HG03575 (cell line): ENCODE measurements around the gene DPEP1.
"Not testable (repeated sequence)": the region's sequence is repeated elsewhere in the genome, so short reads cannot be mapped to it uniquely, and the experiment has no call there.

Experiments
- ATAC-seq: cut with Tn5 transposase; IDR thresholded peaks from one replicate; pipeline ENCODE4 v1.9.1; 2021; ENCODE audit not compliant: unreplicated experiment, insufficient number of reproducible peaks, low FRiP score; ENCODE audit errors: extremely low read depth

Gene DPEP1

DNA sequence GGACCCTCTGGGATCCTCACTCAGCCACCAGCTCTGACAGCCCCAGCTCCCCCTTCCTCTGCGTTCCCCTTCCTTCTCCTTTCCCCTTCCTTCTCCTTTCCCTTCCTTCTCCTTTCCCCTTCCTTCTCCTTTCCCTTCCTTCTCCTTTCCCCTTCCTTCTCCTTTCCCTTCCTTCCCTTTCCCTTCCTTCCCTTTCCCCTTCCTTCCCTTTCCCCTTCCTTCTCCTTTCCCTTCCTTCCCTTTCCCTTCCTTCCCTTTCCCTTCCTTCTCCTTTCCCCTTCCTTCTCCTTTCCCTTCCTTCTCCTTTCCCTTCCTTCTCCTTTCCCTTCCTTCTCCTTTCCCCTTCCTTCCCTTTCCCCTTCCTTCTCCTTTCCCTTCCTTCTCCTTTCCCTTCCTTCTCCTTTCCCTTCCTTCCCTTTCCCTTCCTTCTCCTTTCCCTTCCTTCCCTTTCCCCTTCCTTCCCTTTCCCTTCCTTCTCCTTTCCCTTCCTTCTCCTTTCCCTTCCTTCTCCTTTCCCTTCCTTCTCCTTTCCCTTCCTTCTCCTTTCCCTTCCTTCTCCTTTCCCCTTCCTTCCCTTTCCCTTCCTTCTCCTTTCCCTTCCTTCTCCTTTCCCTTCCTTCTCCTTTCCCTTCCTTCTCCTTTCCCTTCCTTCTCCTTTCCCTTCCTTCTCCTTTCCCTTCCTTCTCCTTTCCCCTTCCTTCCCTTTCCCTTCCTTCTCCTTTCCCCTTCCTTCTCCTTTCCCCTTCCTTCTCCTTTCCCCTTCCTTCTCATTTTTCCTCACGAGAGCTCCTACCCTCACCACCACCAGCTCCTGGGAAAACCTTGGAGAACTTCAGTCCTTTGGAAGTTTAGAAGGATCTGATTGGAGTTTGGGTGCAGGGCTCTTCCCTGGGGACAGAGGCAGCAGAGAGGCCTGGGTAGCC is 21.3 kb downstream of the DPEP1 start:
- ATAC-seq, result not testable (repeated sequence)

DNA sequence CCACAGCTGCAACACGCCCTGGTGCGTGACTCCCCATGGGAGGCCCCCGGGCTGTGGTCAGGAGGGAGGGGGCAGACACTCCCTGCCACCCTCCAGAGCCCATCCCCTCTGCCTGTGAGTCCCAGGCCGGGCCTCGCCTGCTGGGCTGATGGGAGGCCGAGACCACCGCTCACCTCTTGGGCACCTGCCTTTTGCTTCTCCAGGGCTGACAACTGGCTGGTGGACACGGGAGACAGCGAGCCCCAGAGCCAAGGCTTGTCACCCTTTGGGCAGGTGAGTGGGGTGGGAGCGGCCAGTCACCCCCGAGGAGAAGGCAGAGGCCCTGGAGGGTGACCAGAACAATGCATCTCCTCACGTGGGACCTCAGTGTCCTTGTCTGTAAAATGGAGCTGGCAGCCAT is 23.2 kb downstream of the DPEP1 start:
- no peak for ATAC-seq

DNA sequence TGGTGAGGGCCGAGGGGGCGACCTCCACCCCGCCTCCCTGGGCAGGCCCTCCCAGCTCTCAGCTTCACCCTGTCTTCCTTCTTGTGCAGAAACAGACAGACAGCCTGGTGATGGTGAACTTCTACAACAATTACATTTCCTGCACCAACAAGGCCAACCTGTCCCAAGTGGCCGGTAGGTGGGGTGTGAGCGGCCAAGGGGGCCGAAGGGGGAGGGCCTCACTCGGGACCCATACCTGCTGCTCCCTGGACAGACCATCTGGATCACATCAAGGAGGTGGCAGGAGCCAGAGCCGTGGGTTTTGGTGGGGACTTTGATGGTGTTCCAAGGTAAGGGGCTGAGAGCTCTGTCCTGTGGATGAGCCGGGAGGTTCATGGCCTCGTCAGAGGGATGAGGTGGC is 23.9 kb downstream of the DPEP1 start:
- ATAC-seq, result no peak

DNA sequence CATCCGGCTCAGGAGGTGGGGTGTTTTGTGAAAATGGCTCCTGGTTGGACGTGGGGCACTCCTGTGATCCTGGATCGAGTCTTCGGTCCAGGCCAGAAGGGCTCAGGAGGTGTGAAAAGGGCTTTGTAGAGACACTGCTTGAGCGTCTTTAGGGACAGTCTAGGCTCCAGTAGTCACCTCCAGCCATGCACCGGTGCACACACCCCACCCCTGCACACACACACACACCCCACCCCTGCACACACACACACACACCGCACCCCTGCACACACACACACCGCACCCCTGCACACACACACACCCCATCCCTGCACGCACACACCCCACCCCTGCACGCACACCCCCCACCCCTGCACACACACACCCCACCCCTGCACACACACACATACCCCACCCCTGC is 25.0 kb downstream of the DPEP1 start:
- ATAC-seq, result no peak

DNA sequence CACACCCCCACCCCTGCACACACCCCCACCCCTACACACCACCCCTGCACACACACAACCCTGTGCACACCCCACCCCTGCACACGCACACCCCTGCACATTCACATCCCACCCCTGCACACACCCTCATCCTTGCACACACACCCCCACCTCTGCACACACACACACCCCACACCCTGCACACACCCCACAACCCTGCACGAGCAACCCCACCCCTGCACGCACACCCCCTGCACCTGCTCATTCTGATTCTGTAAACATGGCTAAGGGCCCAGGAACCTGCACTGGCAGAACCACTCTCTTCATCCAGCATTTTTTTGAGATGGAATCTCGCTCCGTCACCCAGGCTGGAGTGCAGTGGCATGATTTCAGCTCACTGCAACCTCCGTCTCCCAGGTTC is 25.9 kb downstream of the DPEP1 start:
- no peak for ATAC-seq

DNA sequence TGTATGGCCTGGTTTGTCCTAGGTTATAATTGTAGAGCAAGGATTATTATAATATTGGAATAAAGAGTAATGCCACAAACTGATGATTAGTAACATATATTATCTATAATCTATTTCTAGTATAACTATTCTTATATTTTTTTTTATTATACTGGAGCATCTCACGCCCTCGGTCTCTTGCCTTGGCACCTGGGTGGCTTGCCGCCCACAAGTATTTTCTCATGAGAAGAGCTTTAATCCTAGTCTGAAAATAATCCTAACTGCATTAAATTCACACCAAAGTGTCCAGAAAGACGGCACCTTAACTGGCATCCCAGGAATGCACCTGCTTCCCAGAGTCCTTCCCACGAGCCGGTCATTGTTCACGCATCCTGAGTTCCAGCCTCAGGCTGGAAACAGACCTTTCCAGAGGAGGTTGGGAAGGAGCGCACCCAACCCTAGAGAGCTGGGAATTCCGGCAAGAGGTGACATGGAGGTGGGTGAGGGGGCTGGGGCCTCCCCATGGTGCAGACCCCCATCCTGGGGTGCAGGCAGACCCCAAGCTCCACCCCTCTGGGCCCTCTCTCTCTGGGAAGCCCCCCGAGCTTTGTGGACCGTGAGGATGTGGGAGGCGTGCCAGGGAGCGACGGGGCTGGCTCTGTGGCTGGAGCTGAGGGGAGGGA is 28.1 kb downstream of the DPEP1 start:
- no peak for ATAC-seq

DNA sequence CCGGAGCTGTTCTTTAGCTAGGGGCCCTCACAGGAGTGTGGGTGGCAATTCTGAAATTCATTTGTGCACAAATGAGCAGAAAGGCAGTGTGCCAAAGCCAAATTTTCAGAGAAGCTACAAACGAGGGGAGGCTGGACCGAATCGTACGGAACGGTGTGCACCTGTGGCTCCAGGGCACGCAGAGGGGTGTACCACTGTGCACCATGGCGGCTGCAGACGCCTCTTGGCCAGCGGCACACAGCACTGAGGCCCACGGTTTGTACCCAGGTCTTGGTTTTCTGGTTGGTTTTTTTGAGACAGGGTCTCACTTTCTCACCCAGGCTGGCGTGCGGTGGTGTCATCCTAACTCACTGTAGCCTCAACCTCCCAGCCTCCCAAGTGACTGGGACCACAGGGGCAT is 29.1 kb downstream of the DPEP1 start:
- ATAC-seq, result no peak

DNA sequence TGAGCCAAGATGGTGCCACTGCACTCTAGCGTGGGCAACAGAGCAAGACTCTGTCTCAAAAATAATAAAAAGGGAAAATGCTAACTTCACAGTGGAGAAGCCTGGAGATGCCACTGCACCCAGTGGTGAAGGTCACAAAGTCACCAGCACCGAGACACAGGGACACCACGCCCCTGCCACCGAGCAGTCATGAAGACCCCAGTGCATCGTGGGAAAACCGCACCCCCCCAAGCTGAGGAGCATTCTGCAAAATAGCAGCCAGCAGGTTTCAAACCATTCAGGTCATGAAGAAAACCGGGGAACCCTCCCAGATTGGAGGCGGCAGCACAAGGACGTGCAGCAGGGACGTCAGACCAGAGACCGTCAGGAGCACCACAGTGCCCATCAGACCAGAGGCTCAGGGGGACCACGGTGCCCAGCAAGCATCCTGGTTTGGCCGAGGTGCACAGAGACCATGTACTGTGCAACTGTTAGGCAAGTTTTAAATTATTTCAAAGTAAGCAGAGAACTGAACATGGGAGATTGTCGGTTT is 30.4 kb downstream of the DPEP1 start:
- ATAC-seq, result no peak

DNA sequence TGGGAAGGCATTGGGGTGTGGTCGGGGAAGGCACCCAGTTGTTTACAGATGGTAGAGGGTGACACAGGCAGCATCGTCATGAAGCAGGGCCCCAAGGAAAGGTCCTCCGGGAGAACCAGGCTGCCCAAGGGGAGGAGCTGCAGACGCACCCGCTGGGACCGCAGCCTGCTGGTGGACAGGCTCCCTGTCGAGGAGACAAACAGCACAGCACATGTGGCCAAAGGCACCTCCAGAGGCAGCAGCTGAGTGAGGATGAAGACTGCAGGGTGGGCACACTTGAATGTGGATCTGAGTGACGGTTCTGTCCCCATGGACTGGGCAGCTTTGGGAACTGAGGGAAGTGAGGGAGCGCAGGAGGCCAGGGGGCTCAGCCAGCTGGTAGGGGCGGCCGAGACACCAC is 31.7 kb downstream of the DPEP1 start:
- no peak for ATAC-seq

DNA sequence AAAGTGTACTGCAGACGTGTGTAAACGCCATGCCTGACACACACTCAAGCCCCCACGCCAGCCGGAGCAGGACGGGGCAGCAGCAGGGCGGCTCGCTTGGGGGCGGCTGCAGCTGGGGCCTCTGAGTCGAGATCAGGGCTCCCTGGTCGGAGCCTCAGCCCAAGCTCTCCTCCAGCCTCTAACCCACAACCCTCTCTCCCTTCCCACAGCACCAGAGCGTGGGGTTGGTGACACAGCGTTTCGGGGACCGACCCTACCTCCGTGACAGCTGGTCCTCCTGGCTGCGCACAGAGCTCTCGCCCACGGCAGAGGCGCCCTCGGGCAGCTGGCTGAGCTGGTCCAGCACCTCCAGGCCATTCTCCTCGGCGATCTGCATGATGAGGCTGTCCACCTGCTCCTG is 32.8 kb downstream of the DPEP1 start:
- no peak for ATAC-seq

DNA sequence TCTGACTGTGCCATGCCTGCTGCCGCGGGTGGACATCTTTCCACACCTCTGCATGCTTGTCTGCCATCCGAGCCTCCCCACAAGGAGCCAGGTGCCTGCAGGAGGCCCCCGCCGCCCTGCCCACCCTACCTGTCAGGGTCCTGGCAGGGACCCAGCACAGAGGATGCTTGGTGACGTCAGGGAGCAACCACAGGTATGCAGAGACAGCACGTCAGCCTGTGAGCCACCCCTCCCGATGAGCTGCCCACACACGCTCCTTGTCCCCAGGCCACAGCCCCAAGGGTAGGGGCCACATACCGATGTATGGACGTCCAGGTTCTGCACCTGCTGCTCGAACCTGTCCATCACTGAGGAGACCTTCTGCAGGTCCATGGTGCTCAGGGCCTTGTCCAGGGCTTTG is 33.5 kb downstream of the DPEP1 start:
- ATAC-seq, result no peak

DNA sequence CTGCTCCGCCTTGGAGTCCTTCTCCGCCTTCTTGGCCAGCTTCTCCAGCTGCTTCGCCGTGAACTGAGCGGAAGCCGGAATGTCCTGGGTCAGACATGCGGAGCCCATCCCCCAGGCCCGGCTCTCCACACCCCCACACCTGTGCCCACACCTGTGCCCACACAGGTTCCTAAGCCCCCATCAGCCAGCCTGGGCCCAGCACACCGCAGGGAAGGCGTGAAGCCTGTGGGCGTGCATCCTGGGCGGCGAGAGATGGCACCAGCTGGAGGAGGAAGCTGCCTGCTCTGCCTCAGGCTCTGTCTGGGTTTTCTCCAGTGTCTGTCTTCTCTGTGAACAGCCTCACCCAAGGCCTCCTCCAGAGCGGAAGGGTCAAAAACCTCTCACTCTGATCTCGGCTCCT is 38.1 kb downstream of the DPEP1 start:
- ATAC-seq, result no peak

DNA sequence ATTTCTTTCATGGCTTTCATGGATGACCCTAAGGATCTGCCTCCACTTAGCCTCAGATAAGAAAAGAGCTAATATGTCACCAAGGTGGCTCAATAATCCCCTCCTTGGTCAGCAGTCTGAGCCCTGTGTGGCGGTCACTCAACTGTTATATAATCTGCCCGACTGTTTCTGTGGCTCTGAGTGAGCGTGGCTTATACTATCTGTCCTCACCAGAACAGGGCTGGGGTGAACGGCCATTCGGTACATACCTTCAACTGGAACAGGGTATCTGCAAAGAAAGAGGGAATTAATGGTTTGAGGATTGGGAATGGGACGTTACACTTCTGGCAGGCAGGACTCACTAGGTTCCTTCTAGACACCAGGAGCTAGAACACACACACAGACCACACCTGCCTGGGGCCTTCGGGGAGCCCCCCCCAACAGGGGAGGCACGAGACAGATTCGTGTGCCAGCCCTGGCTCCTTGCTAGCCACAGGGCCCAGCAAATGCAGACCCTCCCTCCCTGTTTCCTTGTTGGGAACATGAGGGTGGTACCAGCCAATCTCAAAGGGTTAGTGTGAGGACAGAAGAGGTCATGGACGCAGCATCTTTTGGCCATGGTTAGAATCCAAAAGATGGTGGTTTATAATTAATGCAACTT is 40.3 kb downstream of the DPEP1 start:
- ATAC-seq, result no peak

DNA sequence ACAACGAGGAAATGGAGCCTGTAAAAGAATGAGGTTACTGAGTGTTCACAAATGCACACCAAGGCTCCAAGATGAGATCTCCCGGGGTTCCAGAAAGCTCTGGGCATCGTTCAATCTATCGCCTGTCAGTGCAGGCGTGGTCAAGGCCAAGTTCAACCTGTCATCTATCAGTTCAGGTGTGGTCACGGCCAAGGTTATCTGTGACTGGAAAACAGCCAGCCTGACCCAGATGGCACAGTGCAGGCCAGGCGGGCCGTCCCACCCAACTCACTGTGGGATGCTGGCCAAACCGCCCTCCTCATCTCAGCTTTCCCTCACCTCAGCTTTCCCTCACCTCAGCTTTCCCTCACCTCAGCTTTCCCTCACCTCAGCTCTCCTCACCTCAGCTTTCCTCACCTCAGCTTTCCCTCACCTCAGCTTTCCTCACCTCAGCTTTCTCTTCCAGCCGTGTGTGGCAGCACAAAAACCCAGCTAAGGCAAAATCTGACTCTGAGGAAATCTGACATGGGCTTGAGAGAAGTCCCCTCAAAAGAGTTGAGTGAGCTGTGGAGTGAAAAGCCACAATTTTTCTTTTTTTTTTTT is 41.7 kb downstream of the DPEP1 start:
- ATAC-seq, result no peak

DNA sequence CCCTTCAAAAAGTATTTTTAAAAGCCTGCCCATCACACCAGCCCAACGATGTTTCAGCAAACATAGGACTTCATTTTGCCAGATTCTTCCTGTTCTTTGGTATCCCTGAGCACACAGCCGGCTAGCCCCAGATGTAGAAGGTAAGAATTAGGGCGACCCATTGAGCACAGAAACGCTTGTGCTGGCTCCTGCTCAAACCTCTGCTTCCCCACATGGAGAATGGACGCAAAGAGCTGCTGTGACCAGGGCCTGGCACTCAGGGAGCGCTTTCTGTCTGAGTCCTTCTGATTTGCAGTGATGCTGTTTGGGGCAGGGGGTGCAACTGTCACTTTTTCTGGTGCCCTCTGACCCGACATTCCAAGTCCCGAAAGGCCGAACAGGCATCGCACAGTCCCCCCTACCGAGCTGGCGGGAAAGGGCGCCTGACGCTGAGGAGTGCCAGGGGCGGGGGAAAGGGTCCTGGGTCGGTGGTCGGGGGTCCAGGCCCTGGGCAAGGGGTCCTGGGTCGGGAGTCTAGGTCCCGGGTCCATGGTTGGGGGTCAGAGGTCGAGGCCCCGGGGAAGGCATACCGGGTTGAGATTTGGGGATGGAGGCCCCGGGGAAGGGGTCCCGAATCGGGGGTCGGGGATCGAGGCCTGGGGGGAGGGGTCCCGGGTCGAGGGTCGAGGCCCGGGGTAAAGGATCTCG is 43.1 kb downstream of the DPEP1 start:
- no peak for ATAC-seq

DNA sequence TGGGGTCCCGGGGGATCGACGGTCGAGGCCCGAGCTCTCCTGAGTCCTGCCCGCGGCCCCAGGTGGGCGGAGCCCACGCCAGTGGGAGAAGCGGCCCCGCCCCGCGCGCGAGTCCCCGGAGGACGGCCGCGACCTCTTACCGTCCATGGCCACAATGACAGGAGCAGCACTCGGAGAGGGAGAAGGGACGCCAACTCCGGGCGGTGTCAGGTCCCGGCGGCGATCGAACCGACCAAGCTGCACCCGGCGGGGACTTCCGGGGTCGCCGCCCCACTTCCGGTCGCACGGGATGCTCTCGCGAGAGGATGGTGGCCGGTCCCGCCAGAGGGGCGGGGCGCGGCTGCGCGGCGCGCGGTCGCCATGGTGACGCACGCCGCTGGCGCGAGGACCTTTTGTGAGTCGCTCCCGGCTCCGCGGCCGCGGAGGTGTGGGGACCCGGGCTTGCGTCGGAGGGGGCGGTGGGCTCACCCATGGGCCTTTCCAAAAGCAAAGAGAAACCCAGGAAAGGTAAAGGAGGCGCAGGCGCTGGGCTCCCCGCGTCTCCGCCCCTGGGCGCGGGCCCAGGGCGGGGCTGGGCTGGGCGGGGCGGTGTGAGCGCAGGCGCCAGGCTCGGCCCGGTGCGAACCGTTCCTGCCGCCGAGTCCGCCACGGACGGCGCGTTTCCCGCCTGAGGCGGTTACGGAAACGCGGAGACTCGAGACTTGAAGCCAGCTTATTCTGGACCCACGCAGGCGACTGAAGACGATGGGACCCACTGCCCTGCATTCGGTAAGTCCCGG is 44.2 kb downstream of the DPEP1 start, which contains the start of the genes CHMP1A and SPATA33:
TSS of gene CHMP1A (minus strand) at position 267 of the 779 bp plus-strand sequence. CDS start at position 147, 120 bp downstream.
TSS of gene SPATA33 (plus strand) at position 395 of the 779 bp plus-strand sequence. CDS start at position 471, 76 bp downstream.
- ATAC-seq, result no peak

DNA sequence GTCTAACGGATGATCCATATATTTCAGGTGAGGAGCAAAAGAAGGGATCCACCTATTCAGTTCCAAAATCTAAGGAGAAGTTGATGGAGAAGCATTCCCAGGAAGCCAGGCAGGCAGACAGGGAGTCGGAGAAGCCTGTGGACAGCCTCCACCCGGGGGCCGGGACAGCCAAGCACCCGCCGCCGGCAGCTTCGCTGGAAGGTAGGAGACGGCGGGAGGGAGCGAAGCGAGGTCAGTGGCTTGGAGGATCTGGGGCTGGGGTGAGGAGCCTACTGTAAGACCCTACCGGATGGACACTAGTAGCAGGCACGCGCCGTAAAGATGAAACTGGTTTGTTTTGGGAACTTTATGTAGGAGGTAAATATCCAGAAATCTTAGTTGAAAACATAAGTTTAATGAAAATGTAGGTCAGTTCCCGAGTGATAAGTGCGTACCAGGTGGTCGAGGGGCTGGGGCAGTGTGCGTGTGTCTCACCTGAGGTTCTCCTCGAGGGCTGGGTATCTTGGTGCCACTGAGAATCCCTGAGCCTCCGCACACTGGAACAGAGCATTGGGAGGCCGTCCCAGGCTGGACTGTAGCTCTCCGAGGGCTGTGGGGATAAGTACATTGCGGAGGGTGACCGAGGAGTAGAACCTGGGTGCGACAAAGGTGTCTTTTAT is 44.9 kb downstream of the DPEP1 start:
- no peak for ATAC-seq
